ENCODE measurements around the gene SPEN.

The SPEN gene

GRCh38 chr1:15944308-15945010, 97.0 kb downstream of the SPEN start:
- H3K4me3 ChIP-seq (ENCODE audit: low read length) = no peak overlapping the region
- no peak for DNase-seq (ENCODE audit: low read depth)
- TF ChIP-seq, protein P1, sequence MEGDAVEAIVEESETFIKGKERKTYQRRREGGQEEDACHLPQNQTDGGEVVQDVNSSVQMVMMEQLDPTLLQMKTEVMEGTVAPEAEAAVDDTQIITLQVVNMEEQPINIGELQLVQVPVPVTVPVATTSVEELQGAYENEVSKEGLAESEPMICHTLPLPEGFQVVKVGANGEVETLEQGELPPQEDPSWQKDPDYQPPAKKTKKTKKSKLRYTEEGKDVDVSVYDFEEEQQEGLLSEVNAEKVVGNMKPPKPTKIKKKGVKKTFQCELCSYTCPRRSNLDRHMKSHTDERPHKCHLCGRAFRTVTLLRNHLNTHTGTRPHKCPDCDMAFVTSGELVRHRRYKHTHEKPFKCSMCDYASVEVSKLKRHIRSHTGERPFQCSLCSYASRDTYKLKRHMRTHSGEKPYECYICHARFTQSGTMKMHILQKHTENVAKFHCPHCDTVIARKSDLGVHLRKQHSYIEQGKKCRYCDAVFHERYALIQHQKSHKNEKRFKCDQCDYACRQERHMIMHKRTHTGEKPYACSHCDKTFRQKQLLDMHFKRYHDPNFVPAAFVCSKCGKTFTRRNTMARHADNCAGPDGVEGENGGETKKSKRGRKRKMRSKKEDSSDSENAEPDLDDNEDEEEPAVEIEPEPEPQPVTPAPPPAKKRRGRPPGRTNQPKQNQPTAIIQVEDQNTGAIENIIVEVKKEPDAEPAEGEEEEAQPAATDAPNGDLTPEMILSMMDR (conservative IDR thresholded peaks at IDR 0.05; ENCODE audit: low read depth, low read length) = no peak

DNA sequence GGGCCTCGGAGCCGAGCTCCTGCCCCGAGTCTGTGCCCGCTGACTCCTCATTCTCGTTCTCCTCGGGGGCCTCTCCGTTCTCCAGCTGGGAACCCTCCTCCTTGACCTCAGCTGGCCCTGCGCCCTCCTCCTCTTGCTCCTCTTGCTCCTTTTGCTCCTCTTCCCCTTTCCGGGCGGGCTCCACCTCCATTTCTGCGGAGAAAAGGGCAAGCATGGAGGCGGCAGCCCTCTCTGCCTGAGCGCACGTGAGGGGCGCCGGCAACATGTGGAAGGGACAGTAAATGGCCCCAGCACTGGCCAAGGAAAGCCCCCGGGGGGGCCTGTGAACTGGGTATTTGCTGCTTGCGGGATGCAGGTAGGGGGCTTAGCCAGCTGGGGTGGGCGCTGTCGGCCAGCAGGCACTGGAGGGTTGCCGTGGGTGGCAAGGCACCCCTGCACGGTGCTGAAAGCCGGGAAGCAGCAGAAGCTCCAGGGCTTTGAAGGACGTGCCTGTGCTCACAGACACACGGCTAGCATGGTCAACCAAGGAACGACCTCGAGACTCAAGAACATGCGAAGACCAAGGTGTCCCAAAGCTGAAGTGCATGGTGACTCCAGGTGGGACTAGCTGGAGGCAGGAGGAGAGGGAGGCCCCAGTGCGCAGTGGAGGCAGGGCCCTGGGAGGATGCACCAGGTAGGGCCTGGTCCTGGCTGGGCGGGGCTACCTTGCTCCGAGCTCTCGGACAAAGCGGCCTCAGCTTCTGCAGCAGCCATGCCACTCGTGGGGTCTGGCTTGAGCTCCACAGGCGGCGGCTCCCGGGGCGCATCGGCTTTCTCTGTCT, 97.7 kb downstream of the SPEN start:
- no peak overlapping the region for H3K4me3 ChIP-seq (ENCODE audit: low read length)
- TF ChIP-seq, protein P1 (conservative IDR thresholded peaks at IDR 0.05; ENCODE audit: low read depth, low read length) = no peak
- no peak for DNase-seq (ENCODE audit: low read depth)

- TF ChIP-seq, protein P1 (conservative IDR thresholded peaks at IDR 0.05; ENCODE audit: low read depth, low read length) = no peak
- DNase-seq (ENCODE audit: low read depth) = no peak
- H3K4me3 ChIP-seq (ENCODE audit: low read length) = no peak overlapping the region
These were observed 98.4 kb downstream of the SPEN start for GRCh38 chr1:15945832-15946448.

- no peak for DNase-seq (ENCODE audit: low read depth)
- H3K4me3 ChIP-seq (ENCODE audit: low read length) = no peak overlapping the region
- TF ChIP-seq, protein P1 (conservative IDR thresholded peaks at IDR 0.05; ENCODE audit: low read depth, low read length) = no peak
These were observed 99.3 kb downstream of the SPEN start for GRCh38 chr1:15946571-15947381.

DNA sequence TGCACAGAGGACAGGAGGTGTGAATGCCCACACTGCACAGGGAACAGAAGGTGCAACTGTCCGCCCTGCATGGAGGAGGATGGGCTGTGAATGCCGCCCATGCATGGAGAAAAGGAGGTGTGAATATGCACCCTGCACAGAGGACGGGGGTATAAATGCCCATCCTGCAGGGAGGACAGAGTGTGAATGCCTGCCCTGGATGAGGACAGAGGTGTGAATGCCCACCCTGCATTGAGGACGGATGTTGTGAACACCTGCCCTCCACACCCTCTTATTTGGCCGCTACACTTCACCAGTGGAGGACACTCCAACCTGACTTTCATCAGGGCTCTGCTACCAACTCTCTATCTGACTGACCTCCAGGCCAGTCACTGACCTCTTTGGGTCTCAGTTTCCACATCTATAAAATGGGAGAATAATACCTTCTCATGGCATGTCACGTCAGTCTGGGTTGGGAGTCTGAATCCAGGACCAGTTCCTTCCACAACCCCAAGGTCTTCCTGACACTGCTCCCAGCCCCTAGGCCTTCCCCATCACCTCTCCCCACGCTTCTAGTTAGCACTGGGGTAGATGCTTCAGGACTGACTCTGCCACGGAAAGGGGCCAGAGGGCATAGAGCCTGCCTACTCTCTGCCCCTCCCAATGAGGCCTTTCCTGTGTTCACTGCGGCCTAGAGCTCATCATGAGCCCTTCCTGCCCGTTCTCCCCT, 100.0 kb downstream of the SPEN start:
- H3K4me3 ChIP-seq (ENCODE audit: low read length) = no peak overlapping the region
- TF ChIP-seq, protein P1 (conservative IDR thresholded peaks at IDR 0.05; ENCODE audit: low read depth, low read length) = no peak
- DNase-seq (ENCODE audit: low read depth) = no peak

- TF ChIP-seq, protein P1 (conservative IDR thresholded peaks at IDR 0.05; ENCODE audit: low read depth, low read length) = no peak
- no peak overlapping the region for H3K4me3 ChIP-seq (ENCODE audit: low read length)
- no peak for DNase-seq (ENCODE audit: low read depth)
These were observed 100.6 kb downstream of the SPEN start for GRCh38 chr1:15948091-15948591.

Measured in retinal pigment epithelial cell (primary cell).